GM10266 (cell line): ENCODE data around the gene SLC35C1.
A peak's percentile ranks its signal among the peaks of the same experiment; 100 is the strongest.

Source experiments
- DNase-seq: peaks from one replicate; pipeline ENCODE4 v3.0.0; 2012; ENCODE audit errors: extremely low spot score
- TF ChIP-seq, protein P1 (sequence below): IDR thresholded peaks from 2 replicates; pipeline ENCODE4 v1.5.1; 2012; ENCODE audit warnings: mild to moderate bottlenecking, low read depth; ENCODE audit not compliant: control insufficient read depth, insufficient read depth; ENCODE audit errors: missing control alignments

The SLC35C1 gene

DNA sequence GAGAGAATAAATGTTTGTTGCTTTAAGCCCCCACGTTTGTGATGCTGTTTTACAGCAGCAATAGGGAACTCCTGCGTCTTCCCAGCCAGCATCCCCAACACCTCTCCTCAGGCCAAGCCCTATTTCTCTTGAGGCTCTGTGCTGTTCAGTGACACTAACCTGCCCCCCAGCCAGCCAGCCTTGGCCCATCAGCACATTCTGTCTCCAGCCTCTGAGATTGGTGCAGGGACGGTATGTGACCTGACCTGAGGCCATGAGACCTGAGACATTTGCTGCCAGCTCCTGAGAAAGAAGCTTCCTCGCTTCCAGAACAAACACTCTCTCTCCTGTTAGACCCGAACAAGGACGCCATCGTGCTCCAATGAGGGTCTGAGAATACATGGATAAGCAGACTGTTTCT, 38.5 kb upstream of the SLC35C1 start:
- no peak for DNase-seq
- TF ChIP-seq, protein P1, sequence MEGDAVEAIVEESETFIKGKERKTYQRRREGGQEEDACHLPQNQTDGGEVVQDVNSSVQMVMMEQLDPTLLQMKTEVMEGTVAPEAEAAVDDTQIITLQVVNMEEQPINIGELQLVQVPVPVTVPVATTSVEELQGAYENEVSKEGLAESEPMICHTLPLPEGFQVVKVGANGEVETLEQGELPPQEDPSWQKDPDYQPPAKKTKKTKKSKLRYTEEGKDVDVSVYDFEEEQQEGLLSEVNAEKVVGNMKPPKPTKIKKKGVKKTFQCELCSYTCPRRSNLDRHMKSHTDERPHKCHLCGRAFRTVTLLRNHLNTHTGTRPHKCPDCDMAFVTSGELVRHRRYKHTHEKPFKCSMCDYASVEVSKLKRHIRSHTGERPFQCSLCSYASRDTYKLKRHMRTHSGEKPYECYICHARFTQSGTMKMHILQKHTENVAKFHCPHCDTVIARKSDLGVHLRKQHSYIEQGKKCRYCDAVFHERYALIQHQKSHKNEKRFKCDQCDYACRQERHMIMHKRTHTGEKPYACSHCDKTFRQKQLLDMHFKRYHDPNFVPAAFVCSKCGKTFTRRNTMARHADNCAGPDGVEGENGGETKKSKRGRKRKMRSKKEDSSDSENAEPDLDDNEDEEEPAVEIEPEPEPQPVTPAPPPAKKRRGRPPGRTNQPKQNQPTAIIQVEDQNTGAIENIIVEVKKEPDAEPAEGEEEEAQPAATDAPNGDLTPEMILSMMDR, result no peak

DNA sequence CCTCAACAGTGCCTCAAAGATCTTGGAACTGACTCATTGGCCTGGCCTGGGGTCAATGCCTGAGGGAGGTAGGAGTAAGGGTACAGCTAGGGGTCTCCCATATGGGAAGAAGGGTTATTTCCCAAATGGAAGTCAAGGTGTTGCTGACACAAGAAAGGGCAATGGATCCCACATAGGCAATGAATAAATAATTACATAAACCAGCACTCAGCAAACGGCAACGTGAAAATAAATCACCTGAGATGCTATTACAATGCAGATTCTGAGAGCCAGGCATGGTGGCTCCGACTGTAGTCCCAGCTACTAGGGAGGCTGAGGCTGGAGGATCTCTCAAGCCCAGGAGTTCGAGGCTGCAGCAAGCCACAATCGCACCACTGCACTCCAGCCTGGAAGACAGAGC, 36.5 kb upstream of the SLC35C1 start:
- TF ChIP-seq, protein P1, result no peak
- no peak for DNase-seq

DNA sequence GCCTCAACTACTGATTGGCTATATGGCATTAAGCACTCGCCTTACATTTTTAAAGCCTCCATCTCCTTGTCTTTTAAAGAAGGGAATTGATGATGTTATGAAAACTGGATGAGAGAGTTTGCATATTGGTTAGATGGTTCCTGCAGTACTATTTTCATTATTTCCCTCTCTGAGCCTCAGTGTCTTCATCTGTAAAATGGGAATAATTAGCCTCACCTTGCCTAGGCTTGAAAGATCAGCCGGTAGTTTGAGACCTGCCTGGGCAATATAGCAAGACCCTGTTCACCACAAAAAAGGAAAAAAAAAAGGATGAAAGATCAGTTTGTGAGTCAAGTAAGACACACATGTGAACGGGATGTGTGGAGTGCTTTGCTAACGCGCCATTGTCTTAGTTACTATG, 35.0 kb upstream of the SLC35C1 start:
- no peak for DNase-seq
- TF ChIP-seq, protein P1, result no peak

DNA sequence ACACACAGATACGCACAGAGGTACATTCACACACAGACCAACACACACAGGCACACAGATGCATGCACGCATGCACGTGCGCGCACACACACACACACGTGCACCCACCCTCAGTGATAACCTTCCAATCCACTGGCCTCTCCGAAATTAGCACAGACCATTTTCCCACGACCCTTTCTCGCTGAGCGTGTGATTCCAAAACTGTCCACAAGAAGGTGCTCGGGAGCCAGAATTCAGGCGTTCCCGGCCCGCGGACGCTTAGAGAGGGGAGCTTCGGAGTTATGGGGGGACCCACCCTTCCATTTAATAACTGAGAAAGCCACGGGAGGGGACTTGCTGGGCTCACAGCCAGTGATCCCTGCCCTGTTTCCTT, 33.8 kb upstream of the SLC35C1 start:
- peak; percentile 65 for DNase-seq
- TF ChIP-seq, protein P1, result peak; percentile 92

DNA sequence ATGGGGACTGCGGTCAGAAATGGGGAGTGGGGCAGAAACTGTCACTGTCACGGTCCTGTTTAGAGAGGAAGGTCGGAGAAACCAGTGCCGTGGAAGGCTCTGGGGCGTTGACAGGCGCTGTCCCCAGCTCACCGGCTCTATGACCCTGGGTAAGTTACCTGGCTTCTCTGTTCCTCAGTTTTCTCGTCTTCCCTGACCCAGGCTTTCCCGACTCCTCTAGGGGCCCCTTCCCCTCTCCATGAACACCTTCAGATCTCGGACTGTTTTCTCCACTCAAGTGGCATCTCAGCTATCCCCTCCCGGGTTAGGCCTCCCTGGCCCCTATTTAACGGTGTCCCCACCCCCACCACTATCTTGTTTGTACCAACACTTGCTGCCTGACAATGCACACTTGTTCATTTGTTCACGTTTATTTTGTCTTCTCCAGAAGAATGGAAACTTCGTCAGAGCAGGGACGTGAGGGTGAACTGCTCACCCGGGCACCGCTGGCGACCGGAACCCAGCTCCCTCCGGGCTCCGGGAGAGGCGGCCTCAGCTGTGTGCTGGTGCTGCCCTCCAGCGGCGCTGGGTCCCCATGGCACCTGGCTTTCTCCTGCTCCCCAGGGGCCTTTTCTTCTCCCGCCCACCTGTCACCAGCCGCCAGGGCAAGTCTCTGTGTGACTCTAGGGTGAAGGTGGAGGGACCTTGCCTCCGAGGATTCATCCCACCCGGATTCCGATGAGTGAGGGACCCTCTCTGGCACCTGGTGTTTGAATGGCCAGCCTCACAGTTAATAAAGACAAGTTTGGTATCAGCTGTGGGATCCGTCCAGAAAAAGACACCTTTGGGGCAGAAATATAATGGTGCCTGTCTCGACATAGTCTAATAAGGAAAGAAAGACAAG, 33.1 kb upstream of the SLC35C1 start:
- peak; percentile 87 for DNase-seq
- TF ChIP-seq, protein P1, result peak; percentile 95

DNA sequence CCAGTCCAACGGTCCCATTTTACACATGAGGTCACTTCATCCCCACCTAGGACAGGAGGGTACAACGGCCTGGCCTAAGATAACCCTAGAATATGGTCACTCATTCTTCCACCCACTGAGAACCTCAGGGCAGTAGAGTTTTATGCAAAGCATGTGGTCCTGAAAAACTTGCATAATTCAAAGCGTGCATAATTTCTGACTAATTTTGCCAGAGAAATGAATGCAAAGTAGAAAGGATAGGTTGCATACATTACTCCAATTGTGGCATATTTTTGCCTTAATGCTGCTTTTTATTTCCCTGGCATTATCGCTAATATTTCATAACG, 32.5 kb upstream of the SLC35C1 start:
- TF ChIP-seq, protein P1, result no peak
- no peak for DNase-seq

DNA sequence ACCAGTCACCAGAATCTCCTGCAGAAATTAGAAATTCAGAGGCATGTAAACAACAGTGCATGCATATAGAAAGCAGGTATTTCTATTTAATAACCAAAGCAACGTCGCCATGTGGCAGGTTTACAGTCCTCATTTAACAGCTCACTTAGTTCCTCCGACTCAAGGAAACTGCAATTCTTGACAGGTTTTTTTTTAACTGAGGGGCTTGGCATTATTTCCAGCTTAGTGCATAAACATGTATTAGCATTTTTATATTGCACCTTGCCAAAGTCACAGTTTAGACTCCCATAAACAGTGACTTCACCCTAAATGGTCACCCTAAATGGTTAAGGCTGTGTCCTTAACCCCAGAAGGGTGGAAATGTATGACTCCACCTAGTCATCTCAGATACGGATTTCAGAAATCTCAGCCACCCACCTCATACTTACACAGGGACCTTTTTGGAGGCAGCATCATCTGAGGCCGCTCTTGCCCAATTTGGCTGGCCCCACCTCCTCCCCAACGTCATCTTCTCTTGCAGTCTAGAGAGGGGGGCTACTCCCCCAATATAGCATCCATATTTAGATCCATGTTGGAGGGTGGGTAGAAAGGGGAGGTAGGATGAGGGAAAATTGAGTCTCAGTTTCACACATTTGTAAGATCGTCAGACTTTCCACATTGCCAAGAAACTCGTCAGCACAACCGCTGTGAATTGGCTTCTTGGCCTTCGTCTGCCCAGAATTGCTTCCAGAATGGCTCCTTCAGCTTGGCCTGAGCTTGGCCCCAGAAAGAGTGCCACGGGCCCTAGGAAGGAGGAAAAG, 31.8 kb upstream of the SLC35C1 start:
- DNase-seq, result no peak
- TF ChIP-seq, protein P1, result no peak
